Measurements from ENCODE around the gene SLC15A3.

Gene SLC15A3

GRCh38 chr11:60948250-60948649 is 3.7 kb downstream of the SLC15A3 start:
- Histone ChIP-seq H3K27ac (ENCODE audit: low read length) (no peak overlapping the region), H3K79me2 (ENCODE audit: low read length) (peaks cover 85% of the 10 kb centered on the region), H3K4me2 (ENCODE audit: low read length) (peak overlapping the region; percentile 52), H3K4me1 (ENCODE audit: low read length) (peaks cover 33% of the 10 kb centered on the region), H3K4me3 (ENCODE audit: low read length) (peak overlapping the region; percentile 37; the same call in 1 of the 2 replicates), H4K20me1 (ENCODE audit: insufficient read depth, low read length) (peaks cover 72% of the 10 kb centered on the region), H3K9me3 (ENCODE audit: insufficient read depth, low read length) (no peaks in the 10 kb centered on the region), H3K9ac (ENCODE audit: low read length) (no peak overlapping the region), H2AFZ (ENCODE audit: low read depth, low read length) (no peak overlapping the region), H3K36me3 (replicated peaks; ENCODE audit: low read depth, low read length) (peaks cover 61% of the 10 kb centered on the region), H3K27me3 (ENCODE audit: low read depth, low read length) (no peaks in the 10 kb centered on the region)
- no peak for TF ChIP-seq CTCF (IDR thresholded peaks at IDR 0.05; ENCODE audit: low read depth, low read length)
- no peak for TF ChIP-seq EZH2phosphoT487 (IDR thresholded peaks at IDR 0.05; ENCODE audit: low read depth)

GRCh38 chr11:60947700-60948099 is 4.3 kb downstream of the SLC15A3 start:
- Histone ChIP-seq H3K4me1 (ENCODE audit: low read length) (peaks cover 32% of the 10 kb centered on the region), H3K9ac (ENCODE audit: low read length) (no peak overlapping the region), H3K4me3 (ENCODE audit: low read length) (no peak overlapping the region), H3K79me2 (ENCODE audit: low read length) (peaks cover 90% of the 10 kb centered on the region), H3K4me2 (ENCODE audit: low read length) (no peak overlapping the region), H3K9me3 (ENCODE audit: insufficient read depth, low read length) (no peaks in the 10 kb centered on the region), H3K27ac (ENCODE audit: low read length) (no peak overlapping the region), H3K36me3 (replicated peaks; ENCODE audit: low read depth, low read length) (peaks cover 66% of the 10 kb centered on the region), H3K27me3 (ENCODE audit: low read depth, low read length) (no peaks in the 10 kb centered on the region), H2AFZ (ENCODE audit: low read depth, low read length) (no peak overlapping the region), H4K20me1 (ENCODE audit: insufficient read depth, low read length) (peaks cover 78% of the 10 kb centered on the region)
- TF ChIP-seq CTCF (IDR thresholded peaks at IDR 0.05; ENCODE audit: low read depth, low read length) (no peak), EZH2phosphoT487 (IDR thresholded peaks at IDR 0.05; ENCODE audit: low read depth) (no peak)

GRCh38 chr11:60946601-60947264 is 5.2 kb downstream of the SLC15A3 start:
- H3K4me1 ChIP-seq (ENCODE audit: low read length): peaks cover 35% of the 10 kb centered on the region
- no peaks in the 10 kb centered on the region for H3K9me3 ChIP-seq (ENCODE audit: insufficient read depth, low read length)
- no peak for TF ChIP-seq EZH2phosphoT487 (IDR thresholded peaks at IDR 0.05; ENCODE audit: low read depth)
- TF ChIP-seq CTCF (IDR thresholded peaks at IDR 0.05; ENCODE audit: low read depth, low read length): no peak
- peaks cover 87% of the 10 kb centered on the region for H4K20me1 ChIP-seq (ENCODE audit: insufficient read depth, low read length)
- peaks cover 76% of the 10 kb centered on the region for H3K36me3 ChIP-seq (replicated peaks; ENCODE audit: low read depth, low read length)
- H3K27me3 ChIP-seq (ENCODE audit: low read depth, low read length): no peaks in the 10 kb centered on the region
- H3K4me3 ChIP-seq (ENCODE audit: low read length): no peak overlapping the region
- no peak overlapping the region for H3K9ac ChIP-seq (ENCODE audit: low read length)
- peaks cover 92% of the 10 kb centered on the region for H3K79me2 ChIP-seq (ENCODE audit: low read length)
- no peak overlapping the region for H3K27ac ChIP-seq (ENCODE audit: low read length)
- H2AFZ ChIP-seq (ENCODE audit: low read depth, low read length): no peak overlapping the region
- no peak overlapping the region for H3K4me2 ChIP-seq (ENCODE audit: low read length)

- Histone ChIP-seq H3K4me2 (ENCODE audit: low read length) (no peak overlapping the region), H4K20me1 (ENCODE audit: insufficient read depth, low read length) (peaks cover 97% of the 10 kb centered on the region), H3K4me3 (ENCODE audit: low read length) (no peak overlapping the region), H2AFZ (ENCODE audit: low read depth, low read length) (no peak overlapping the region), H3K9ac (ENCODE audit: low read length) (no peak overlapping the region), H3K27ac (ENCODE audit: low read length) (no peak overlapping the region), H3K36me3 (replicated peaks; ENCODE audit: low read depth, low read length) (peaks cover 88% of the 10 kb centered on the region), H3K4me1 (ENCODE audit: low read length) (peaks cover 35% of the 10 kb centered on the region), H3K79me2 (ENCODE audit: low read length) (peaks cover 78% of the 10 kb centered on the region), H3K9me3 (ENCODE audit: insufficient read depth, low read length) (no peaks in the 10 kb centered on the region), H3K27me3 (ENCODE audit: low read depth, low read length) (no peaks in the 10 kb centered on the region)
- TF ChIP-seq EZH2phosphoT487 (IDR thresholded peaks at IDR 0.05; ENCODE audit: low read depth) (no peak), CTCF (IDR thresholded peaks at IDR 0.05; ENCODE audit: low read depth, low read length) (no peak)
Observed at GRCh38 chr11:60945295-60945667, 6.7 kb downstream of the SLC15A3 start.
